GM19324 (cell line): ENCODE results near the gene WDR59.
A peak's percentile ranks its signal among the peaks of the same experiment; 100 is the strongest.
"Not testable (repeated sequence)": the region's sequence is repeated elsewhere in the genome, so short reads cannot be mapped to it uniquely, and the experiment has no call there.

Source experiments
- ATAC-seq: cut with Tn5 transposase; IDR thresholded peaks from one replicate; pipeline ENCODE4 v1.9.1; 2021; ENCODE audit warnings: mild to moderate bottlenecking, moderate library complexity; ENCODE audit not compliant: unreplicated experiment, low FRiP score

The WDR59 gene, protein sequence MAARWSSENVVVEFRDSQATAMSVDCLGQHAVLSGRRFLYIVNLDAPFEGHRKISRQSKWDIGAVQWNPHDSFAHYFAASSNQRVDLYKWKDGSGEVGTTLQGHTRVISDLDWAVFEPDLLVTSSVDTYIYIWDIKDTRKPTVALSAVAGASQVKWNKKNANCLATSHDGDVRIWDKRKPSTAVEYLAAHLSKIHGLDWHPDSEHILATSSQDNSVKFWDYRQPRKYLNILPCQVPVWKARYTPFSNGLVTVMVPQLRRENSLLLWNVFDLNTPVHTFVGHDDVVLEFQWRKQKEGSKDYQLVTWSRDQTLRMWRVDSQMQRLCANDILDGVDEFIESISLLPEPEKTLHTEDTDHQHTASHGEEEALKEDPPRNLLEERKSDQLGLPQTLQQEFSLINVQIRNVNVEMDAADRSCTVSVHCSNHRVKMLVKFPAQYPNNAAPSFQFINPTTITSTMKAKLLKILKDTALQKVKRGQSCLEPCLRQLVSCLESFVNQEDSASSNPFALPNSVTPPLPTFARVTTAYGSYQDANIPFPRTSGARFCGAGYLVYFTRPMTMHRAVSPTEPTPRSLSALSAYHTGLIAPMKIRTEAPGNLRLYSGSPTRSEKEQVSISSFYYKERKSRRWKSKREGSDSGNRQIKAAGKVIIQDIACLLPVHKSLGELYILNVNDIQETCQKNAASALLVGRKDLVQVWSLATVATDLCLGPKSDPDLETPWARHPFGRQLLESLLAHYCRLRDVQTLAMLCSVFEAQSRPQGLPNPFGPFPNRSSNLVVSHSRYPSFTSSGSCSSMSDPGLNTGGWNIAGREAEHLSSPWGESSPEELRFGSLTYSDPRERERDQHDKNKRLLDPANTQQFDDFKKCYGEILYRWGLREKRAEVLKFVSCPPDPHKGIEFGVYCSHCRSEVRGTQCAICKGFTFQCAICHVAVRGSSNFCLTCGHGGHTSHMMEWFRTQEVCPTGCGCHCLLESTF

DNA sequence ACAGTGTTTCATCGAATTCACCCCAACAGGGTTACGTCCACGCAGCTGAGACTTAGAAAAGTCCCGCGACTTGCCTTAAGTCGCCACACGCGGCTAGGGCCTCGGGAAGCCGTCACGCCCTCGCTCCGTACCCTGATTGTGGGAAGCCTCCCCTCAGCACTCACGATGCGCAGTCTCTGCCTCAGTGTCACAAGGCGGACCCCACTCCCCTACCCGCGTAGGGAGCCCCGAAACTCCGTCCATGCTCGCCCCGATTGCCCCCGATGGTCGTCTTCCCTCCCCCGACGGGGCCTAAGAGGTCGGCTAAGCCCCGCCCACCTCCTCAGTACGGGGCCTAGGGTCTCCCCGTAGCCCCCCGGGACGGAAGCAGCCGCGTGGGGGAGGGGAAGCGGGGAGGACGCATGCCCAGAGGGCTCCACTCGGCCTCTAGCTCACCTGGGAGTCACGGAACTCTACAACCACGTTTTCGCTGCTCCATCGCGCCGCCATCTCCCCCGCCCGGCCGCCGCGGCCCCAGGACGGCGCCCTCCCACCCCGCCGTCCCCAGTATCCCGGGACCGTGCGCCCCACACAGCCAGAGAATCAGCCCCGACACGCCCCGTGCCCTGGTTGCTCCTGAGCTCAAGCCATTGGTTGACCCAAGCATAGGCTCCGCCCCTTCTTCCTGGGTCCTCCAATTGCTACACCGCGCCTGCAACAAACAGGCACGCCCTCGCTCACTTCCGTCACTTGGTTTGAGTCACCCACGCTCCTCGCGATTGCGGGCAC is at the start of gene WDR59:
WDR59 (minus strand) TSS at position 595 of the 768 bp plus-strand sequence; CDS start at position 489, 106 bp downstream.
- ATAC-seq = peak; percentile 99

DNA sequence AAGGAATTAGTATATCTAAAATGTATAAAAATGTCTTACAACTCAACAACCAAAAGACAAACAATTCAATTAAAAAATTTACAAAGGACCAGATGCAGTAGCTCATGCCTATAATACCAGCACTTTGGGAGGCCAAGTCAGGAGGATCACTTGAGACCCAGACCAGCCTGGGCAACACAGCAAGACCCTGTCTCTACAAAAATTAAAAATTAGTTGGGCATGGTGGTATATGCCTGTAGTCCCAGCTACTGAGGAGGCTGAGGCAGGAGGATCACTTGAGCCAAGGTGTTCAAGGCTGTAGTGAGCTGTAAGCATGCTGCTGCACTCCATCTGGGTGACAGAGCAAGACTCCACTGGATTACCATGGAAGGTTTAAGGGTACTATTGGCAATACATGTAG is 47.7 kb upstream of the WDR59 start:
- no peak for ATAC-seq

DNA sequence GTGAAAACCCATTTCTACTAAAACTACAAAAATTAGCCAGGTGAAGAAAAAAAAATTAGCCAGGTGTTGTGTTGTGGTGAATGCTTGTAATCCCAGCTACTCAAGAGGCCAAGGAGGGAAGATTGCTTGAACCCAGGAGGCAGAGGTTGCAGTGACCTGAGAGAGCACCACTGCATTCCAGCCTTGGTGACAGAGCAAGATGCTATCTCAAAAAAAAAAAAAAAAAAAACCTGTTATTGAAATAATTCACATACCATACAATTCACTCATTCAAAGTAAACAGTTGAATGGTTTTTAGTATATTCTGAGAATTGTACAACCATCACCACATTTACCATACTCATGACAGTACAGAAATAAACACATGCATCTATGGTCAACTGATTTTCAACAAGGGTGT is 44.9 kb upstream of the WDR59 start:
- no peak for ATAC-seq

DNA sequence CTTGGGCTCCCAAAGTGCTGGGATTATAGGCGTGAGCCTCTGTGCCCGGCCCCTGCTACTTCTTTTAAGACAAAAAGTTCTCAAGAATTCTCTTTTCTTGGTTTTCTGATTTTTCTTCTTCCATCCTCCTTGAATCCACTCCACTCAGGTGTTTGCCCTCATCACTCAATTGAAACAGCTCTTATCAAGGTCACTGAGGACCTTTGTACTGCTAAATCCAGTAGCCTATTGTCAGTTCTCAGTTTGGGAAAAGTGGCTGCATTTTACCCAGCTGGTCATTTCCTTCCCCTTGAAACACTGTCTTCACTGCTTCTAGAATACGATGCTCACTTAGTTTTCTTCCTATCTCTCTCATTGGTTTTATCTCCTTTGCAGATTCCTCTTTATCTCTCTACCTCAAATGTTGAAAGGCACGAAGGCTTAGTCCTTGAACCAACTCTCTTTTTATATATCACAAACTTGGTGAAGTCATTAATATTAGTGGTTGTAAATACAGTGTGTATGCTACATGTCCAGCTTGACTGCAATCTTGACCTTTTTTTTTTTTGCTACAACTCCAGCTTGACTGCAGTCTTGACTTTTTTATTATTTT is 43.7 kb upstream of the WDR59 start:
- no peak for ATAC-seq

DNA sequence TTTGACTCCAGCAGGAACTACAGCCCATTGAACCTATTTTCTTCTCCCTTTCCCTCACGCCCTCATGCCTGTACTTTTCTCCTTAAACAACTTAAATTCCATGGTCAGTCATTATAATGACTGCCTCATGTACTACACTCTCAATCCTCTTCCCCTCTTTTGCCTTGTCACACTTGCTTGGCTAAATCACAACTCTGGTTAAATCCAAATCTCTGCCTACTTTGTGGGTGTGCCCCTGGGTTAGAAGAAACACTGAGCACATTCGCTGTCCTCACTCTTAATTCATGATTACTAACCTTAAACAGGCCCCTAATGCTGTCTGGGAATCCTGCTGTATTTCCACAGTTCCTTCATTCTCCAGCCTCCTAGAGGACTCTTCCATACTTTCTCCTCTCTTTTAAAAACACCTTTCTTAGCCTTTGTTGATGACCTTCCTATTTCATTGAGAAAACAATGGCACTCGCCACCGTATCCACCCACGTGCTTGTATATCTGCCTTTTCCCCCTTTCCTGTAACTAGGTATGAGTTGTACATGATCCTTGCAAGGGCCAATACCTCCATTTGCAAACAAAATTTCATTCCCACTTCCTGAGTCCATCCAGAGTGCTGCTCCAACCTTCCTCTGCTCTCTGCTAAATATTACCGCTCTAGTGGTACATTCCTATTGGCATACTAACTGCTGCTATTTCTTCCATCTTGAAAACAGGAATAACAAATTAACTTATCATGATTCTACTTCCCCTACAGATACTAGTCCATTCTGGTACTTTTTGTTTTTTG is 42.8 kb upstream of the WDR59 start:
- no peak for ATAC-seq

DNA sequence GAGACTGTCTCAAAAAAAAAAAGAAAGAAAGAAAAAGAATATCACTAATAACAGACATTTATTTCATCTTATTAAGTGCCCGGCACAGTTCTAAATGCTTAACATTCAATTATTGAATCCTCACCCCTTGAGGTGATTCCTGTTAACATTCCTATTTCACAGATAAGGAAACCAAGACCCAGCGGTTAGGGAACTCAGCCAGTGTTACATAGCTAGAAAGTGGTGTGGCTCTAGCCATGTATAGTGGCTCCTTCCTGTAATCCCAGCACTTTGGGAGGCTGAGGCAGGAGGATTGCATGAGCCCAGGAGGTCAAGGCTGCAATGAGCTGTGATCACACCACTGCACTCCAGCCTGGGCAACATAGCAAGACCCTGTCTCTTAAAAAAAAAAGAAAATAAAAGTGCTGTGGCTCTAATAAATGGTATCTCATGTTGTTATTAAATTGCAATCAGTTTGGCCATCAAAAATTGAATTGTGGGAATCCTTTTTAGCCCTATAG is 42.0 kb upstream of the WDR59 start:
- no peak for ATAC-seq

DNA sequence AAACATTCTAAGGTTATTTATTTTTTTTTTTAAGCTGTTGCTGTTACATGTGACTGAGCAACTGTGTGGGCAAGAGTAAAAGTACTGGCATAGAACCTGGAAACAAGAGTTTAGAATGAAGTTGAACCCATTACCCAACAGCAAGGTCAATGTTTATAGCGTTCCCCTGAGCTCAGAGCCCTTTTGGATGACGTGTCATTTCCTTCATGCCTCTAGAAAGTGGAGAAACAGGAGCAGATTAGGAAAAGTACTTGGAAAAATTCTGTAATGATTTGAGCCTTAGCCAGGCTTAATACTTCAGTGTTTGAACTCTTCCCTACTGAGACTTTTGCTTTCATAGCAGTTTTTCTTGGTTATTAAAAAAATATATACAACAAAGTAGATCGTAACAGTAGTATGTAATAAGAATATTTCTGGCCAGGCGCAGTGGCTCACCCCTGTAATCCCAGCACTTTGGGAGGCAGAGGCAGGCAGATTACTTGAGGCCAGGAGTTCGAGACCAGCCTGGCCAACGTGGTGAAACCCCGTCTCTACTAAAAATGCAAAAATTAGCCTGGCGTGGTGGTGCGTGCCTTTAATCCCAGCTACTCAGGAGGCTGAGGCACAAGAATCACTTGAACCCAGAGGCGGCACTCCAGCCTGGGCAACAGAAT is 41.4 kb upstream of the WDR59 start:
- ATAC-seq = not testable (repeated sequence)

DNA sequence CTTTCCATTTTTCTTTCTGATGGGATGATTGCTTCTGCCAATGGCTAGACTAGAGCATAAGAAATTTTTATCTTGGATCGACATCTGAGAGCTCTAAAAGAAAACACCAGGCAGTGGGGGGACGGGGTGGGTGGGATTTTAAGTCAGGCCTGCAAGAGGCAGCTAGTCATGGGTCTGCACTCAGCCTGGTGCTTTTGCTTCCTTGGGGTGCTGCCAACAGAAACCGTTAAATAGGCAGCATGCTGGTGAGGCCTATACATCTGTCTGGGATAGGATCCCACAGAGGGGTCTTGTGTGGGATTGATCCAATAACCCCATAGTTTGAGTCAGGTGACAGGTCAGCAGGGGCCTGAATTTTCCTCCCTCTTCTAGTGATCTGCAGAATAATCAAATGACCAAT is 40.8 kb upstream of the WDR59 start:
- no peak for ATAC-seq

DNA sequence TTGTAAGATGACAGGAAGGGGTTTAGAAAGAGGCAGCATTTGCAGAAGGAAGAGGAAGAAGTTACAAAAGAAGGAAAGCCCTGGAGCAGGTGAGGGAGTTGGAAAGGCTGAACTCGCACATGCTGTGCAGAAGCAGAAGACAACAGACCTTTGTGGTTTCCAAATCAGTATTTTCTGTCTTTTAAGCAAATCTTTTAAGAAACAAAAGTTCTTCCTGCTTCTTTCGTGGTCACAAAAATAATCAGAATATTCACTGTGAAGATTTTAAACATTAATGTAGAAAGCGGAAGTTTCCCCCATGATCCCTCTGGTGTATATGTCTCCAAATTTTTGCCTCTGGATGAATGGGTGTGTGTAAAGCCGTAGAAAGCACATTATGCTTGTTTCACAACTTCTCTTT is 39.7 kb upstream of the WDR59 start:
- ATAC-seq = no peak

DNA sequence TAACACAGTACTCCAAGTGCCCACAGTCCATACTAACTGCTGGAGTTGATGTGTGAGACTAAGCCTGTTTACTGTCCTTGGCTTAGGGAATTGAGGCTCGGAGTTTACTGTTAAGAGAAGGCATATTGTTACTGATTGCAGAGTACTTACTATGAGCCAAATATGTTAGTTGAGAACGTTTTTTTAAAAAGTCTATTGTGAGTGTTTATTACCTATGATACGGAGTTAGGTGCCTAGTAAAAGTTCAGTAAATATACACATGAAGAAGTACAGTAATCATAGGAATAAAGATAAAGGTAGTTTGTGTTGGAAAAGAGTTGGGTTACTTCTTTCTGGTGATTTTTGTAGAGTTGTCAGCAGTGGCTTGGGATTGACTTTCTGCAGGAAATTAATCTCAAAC is 39.3 kb upstream of the WDR59 start:
- no peak for ATAC-seq

DNA sequence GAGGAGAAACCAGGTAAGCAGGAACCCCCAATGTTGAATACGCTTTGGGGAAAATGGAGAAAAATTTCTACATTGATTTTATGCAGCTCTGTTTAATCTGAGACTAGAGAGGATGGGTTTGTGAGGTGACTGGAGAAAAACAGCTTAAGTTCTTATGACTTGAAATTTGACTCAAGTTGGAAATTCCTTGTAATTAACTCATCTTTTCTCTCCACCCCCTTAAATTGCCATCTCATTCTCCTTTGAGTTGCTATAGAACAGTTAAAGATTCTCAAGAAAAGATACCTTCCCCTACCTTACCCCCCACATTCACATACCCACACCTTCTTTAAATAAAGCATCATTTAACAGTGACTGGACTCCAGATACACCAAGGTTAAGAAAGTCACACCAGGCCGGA is 38.1 kb upstream of the WDR59 start:
- ATAC-seq = no peak

DNA sequence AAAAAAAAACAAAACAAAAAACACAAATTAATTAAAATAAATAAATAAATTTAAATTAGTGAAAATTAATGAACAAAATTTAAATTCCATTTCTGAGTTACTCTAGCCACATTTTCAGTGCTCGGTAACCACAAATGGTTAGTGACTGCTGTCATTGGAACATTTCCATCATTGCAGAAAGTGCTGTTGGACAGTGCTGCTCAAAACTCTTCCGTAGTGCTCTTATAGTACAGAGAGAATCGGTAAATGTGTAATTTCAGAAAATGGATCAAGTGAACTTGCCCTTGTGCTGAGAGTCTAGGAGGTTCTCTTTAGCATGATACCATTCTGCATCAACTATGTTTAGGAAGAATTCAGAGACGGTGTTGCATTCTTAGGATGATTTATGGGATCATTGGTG is 37.6 kb upstream of the WDR59 start:
- ATAC-seq = no peak

DNA sequence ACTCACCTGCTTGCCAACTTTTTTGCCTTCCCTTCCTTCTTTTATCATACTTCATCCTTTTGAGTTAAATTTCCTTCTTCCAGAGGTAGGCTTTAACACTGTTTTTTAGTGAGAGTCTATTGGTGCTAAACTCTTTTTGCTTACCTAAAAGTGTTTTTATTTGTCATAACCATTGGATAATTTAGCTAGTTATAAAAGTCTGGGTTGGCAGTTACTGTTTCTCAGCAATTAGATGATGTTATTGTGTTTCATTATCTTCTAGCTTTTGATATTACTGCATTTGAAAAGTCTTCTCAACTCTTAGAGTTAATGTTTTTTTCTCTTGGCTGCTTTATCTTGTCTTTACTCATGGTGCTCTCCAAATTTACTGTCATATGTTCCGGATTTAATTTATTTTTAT is 36.5 kb upstream of the WDR59 start:
- ATAC-seq = no peak

DNA sequence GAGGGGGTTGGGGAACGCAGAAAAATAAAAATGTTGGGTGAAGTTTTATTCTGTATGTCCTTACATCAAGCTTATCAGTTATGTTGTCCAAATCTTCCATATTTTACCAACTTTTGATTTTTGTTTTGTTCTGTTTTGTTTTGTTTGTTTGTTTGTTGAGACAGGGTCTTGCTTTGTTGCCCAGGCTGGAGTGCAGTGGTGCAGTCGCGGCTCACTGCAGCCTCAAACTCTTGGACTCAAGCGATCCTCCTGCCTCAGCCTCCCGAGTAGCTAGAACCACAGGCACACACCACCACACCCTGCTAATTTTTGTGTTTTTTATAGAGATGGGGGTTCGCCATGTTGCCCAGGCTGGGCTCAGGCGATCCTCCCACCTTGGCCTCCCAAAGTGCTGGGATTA is 34.7 kb upstream of the WDR59 start:
- no peak for ATAC-seq

DNA sequence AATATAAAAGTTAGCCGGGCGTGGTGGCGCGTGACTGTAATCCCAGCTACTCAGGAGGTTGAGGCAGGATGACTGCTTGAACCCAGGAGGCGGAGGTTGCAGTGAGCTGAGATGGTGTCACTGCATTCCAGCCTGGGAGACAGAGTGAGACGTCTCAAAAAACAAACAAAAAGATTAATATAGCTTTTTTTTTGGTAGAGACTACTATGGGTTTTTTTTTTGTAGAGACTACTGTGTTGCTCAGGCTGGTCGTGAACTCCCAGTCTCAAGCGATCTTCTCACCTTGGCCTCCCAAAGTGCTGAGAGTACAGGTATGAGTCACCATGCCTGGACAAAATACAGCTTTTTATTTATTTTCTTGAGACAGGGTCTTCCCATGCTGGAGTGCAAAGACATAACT is 34.1 kb upstream of the WDR59 start:
- ATAC-seq = no peak

DNA sequence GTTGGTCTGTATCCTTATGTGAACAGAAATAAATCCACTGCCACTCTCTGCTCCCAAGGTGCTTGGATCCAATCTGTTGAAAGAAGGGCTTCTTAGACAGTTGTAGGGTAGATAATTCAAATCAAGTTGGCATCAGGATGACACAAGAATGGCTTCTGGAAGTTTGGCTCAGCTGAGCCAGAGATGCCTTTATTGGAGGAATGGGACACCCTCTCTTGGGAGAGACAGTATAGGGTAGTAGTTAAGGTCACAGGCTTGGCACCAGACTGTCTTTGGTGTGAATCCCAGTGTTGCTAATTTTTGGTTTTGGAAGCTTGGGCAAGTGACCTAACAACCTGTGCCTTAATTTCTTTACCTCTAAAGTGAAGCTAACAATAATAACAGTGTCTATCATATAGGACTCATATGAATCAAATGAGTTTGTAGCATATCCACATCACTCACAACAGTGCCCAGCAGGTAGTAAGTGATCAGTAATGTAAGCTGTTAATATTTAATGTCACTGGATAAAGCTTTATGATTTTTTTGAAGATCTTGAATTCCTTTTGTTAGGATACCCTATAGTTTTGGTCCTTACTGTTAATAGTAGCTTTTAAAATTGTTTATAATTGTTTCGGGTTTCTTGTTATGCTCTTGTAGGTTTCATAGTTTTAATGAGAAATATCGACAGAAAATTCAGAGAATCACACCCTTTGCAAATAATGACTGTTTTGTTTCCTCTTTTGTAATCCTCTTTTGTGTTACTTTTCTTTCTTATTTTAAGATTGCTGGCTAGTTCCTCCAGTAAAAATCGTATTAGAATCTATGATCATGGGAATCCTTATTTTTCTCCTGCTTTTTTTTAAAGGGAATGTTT is 33.0 kb upstream of the WDR59 start:
- ATAC-seq = no peak

DNA sequence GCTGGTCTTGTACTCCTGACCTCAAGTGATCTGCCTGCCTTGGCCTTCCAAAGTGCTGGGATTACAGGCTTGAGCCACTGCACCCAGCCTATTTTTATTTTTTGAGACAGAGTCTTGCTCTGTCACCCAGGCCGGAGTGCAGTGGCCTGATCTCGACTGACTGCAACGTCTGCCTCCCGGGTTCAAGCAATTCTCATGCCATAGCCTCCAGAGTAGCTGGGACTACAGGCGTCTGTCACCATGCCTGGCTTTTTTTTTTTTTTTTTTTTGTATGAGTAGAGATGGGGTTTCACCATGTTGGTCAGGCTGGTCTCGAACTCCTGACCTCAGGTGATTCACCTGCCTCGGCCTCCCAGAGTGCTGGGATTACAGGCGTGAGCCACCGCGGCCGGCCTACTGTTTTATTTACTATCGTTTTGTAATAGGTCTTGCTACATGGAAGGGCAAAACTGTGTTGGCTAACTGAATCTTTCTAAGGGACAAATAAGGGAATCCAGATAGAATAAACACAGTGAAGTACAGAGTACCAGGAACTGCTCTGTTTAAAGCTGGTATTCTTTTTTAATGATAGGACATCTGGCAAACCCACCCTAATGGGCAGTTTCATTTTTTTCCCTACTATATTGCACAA is 31.6 kb upstream of the WDR59 start:
- not testable (repeated sequence) for ATAC-seq

DNA sequence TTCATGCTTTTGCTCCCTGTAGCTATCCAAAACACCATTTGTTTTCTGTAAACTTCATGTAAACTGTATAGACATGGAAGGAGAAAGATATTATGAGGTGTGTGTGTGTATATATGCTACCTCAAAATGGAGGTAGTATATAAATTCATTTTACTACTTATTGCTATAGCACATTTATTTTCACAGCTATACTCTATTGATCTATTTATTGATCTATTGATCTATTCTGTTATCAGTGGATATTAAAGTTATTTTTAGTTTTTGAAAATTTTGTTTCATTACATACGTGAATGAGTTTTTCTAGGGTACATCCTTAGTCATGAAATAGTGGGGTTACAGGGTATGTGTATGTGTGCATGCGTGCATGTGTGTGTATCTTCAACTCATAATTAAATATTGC is 29.4 kb upstream of the WDR59 start:
- ATAC-seq = no peak
